ENCODE data around the gene CTXND1.

DNA sequence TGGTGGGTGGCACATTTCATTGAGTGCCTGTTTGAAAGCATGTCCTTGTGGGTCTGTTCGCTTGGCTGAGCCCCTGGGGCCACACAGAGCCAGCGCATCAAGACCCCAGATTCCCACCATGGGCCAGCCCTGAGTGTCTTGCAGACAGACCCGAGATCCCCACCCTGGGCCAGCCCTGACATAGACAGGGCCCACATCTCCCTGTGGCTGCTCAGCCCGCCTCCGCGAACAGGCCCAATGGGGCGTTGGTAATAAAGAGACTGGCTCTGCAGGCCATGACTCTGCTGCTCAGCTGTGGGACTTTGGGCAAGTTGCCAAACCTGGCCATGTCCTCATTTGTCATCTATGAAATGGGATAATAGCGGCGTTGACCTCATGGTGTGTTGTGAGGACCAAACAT is 76.6 kb downstream of the CTXND1 start:
- no peak for TF ChIP-seq POLR2A (IDR thresholded peaks at IDR 0.05; ENCODE audit: low read depth, low read length)
- TF ChIP-seq, protein P1, sequence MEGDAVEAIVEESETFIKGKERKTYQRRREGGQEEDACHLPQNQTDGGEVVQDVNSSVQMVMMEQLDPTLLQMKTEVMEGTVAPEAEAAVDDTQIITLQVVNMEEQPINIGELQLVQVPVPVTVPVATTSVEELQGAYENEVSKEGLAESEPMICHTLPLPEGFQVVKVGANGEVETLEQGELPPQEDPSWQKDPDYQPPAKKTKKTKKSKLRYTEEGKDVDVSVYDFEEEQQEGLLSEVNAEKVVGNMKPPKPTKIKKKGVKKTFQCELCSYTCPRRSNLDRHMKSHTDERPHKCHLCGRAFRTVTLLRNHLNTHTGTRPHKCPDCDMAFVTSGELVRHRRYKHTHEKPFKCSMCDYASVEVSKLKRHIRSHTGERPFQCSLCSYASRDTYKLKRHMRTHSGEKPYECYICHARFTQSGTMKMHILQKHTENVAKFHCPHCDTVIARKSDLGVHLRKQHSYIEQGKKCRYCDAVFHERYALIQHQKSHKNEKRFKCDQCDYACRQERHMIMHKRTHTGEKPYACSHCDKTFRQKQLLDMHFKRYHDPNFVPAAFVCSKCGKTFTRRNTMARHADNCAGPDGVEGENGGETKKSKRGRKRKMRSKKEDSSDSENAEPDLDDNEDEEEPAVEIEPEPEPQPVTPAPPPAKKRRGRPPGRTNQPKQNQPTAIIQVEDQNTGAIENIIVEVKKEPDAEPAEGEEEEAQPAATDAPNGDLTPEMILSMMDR (conservative IDR thresholded peaks at IDR 0.05; ENCODE audit: low read depth, low read length): no peak

All from IMR-90 (cell line).